Suprapubic skin (tissue), 4 donors: ENCODE data around the gene BBIP1. TPM values are rescaled to one million over a fixed set of nuclear protein-coding genes. Genes with fewer than 3 reads are reported as not detected.

Source experiments
- DNase-seq, 2 donors: peaks; one replicate each; pipeline ENCODE4 v3.0.0-alpha.2; 2019; ENCODE audit warnings: low spot score in 2 of 2
- H3K27ac ChIP-seq: fragments of 200-600 bp; sonication (generic); one replicate; pipeline ENCODE4 v1.5.1; 2019
- H3K27me3 ChIP-seq: fragments of 200-600 bp; sonication (generic); one replicate; pipeline ENCODE4 v1.5.1; 2019
- H3K36me3 ChIP-seq: fragments of 200-600 bp; sonication (generic); one replicate; pipeline ENCODE4 v1.5.1; 2019
- H3K4me1 ChIP-seq: fragments of 200-600 bp; sonication (generic); one replicate; pipeline ENCODE4 v1.5.1; 2019
- H3K4me3 ChIP-seq: fragments of 200-600 bp; sonication (generic); one replicate; pipeline ENCODE4 v1.5.1; 2019; ENCODE audit warnings: mild to moderate bottlenecking
- H3K9me3 ChIP-seq: fragments of 200-600 bp; sonication (generic); one replicate; pipeline ENCODE4 v1.5.1; 2019
- EP300 ChIP-seq: sonication (generic); formaldehyde crosslinking; IDR thresholded peaks from one replicate; pipeline ENCODE4 v1.6.1; 2017; ENCODE audit warnings: antibody characterized with exemption
- POLR2A ChIP-seq, 2 donors: fragments of 450-650 bp; IDR thresholded peaks; one replicate each; pipeline ENCODE4 v1.6.1; 2017; ENCODE audit warnings: antibody characterized with exemption in 2 of 2, mild to moderate bottlenecking in 2 of 2, moderate library complexity in 2 of 2
- POLR2AphosphoS5 ChIP-seq, 3 donors: sonication (generic); formaldehyde crosslinking; IDR thresholded peaks; one replicate each; pipeline ENCODE4 v1.6.1; 2017; ENCODE audit warnings: antibody characterized with exemption in 3 of 3
- whole genome bisulfite sequencing: methylation state at CpG from one replicate; pipeline ENCODE4 v1.1.5; 2018; 5-methylcytosine and 5-hydroxymethylcytosine counted together
- total RNA-seq, 4 donors: library from RNA; depleted of rRNA; stranded (reverse); fragments of >200 nt; gene quantifications; one replicate each; pipeline ENCODE4 v1.1.0, GENCODE V29; 2016
- TF ChIP-seq, protein P1 (sequence below), 2 donors: fragments of 200-600 bp in 1 of 2; fragments of 450-650 bp in 1 of 2; sonication (generic) in 1 of 2; IDR thresholded peaks; one replicate each; pipeline ENCODE4 v1.5.1; 2016 to 2019; ENCODE audit warnings: antibody characterized with exemption in 2 of 2, mild to moderate bottlenecking in 1 of 2, moderate library complexity in 1 of 2

The BBIP1 gene
- total RNA-seq, 4 donors from 2014 or later, result 6.5 to 14.0 (median 10.3) TPM

DNA sequence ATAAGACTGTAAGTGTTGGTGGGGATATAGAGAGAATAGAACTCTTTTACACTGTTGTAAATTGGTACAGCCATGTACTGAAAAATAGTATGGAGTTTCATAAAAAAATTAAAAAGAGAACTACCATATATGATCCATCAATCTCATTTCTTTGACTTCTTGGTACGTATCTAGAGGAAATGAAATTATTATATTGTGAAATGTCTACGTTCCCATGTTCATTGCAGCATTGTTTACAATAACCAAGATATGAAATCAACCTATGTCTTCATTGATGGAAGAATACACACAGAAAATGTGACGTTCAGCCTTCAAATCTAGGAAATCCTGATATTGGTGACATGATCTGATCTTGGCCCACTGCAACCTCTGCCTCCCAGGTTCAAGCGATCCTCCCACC is 32.4 kb upstream of the BBIP1 start:
- 90% methylated on average over 4 of the region's 4 CpGs for WGBS
- TF ChIP-seq, protein P1, sequence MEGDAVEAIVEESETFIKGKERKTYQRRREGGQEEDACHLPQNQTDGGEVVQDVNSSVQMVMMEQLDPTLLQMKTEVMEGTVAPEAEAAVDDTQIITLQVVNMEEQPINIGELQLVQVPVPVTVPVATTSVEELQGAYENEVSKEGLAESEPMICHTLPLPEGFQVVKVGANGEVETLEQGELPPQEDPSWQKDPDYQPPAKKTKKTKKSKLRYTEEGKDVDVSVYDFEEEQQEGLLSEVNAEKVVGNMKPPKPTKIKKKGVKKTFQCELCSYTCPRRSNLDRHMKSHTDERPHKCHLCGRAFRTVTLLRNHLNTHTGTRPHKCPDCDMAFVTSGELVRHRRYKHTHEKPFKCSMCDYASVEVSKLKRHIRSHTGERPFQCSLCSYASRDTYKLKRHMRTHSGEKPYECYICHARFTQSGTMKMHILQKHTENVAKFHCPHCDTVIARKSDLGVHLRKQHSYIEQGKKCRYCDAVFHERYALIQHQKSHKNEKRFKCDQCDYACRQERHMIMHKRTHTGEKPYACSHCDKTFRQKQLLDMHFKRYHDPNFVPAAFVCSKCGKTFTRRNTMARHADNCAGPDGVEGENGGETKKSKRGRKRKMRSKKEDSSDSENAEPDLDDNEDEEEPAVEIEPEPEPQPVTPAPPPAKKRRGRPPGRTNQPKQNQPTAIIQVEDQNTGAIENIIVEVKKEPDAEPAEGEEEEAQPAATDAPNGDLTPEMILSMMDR (IDR thresholded peaks at IDR 0.05), result no peak
- TF ChIP-seq POLR2AphosphoS5 (IDR thresholded peaks at IDR 0.05) (no peak), POLR2A (IDR thresholded peaks at IDR 0.05) (no peak), EP300 (no peak)
- Histone ChIP-seq H3K27me3 (no peaks in the 10 kb centered on the region), H3K9me3 (no peaks in the 10 kb centered on the region), H3K4me3 (no peak overlapping the region), H3K36me3 (no peaks in the 10 kb centered on the region), H3K4me1 (no peaks in the 10 kb centered on the region), H3K27ac (no peak overlapping the region)
- DNase-seq, result no peak

DNA sequence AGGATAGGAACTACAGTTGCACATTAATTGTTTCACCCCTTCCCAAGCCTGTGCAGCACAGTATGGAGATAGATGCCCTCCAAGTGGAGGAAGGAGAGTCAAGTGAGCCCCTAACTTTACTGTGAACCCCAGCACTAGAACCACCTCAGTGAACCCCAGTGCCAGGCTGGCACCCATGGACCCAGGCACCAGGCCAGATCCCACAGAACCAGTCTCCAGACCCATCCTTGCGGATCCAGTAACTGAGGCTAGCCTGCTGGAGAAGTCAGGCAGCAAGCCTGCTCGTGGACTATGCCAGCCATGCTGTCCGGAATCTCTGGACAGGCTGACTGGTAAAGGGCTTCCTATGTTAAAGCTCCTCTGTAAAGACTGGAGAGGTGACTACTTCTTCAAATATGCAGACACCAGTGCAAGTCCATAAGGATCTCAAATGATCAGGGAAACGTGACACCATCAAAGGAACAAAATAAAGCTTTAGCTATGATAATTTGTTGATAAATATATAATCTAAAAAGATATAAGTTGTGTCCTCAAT is 28.1 kb upstream of the BBIP1 start:
- no peaks in the 10 kb centered on the region for H3K9me3 ChIP-seq
- WGBS, result 81% methylated on average over 4 of the region's 4 CpGs
- no peak overlapping the region for H3K27ac ChIP-seq
- no peak for DNase-seq
- peaks cover 3% of the 10 kb centered on the region for H3K36me3 ChIP-seq
- TF ChIP-seq, protein P1 (IDR thresholded peaks at IDR 0.05), result no peak
- TF ChIP-seq EP300, result no peak
- TF ChIP-seq POLR2A (IDR thresholded peaks at IDR 0.05), result no peak
- no peak for TF ChIP-seq POLR2AphosphoS5 (IDR thresholded peaks at IDR 0.05)
- H3K4me3 ChIP-seq, result no peak overlapping the region
- peaks cover 20% of the 10 kb centered on the region for H3K4me1 ChIP-seq
- no peaks in the 10 kb centered on the region for H3K27me3 ChIP-seq

DNA sequence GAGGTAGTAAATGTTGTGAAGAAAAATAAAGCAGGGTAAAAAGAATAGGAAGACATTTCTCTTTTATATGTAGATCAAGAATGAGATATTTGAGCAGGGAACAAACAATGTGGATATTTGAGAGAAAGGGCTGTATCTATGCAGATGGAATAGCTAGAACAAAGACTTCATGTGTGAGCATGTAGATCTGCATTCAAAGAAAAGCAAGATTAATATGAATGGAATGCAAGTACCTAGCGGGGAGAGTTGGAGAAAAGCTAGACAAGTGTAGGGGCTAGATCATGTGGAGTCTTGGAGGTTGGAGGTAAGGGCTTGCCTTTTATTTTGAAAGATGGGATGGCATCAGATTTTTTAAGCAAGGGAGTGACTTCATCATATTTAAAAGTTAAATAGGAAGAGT is 27.5 kb upstream of the BBIP1 start:
- DNase-seq, result no peak
- Histone ChIP-seq H3K4me3 (no peak overlapping the region), H3K9me3 (no peaks in the 10 kb centered on the region), H3K27me3 (no peaks in the 10 kb centered on the region), H3K4me1 (peaks cover 20% of the 10 kb centered on the region), H3K27ac (no peak overlapping the region), H3K36me3 (peaks cover 3% of the 10 kb centered on the region)
- 69% methylated on average over 1 of the region's 1 CpG for WGBS
- TF ChIP-seq POLR2AphosphoS5 (IDR thresholded peaks at IDR 0.05), result no peak
- TF ChIP-seq POLR2A (IDR thresholded peaks at IDR 0.05), result no peak
- TF ChIP-seq, protein P1 (IDR thresholded peaks at IDR 0.05), result no peak
- no peak for TF ChIP-seq EP300

DNA sequence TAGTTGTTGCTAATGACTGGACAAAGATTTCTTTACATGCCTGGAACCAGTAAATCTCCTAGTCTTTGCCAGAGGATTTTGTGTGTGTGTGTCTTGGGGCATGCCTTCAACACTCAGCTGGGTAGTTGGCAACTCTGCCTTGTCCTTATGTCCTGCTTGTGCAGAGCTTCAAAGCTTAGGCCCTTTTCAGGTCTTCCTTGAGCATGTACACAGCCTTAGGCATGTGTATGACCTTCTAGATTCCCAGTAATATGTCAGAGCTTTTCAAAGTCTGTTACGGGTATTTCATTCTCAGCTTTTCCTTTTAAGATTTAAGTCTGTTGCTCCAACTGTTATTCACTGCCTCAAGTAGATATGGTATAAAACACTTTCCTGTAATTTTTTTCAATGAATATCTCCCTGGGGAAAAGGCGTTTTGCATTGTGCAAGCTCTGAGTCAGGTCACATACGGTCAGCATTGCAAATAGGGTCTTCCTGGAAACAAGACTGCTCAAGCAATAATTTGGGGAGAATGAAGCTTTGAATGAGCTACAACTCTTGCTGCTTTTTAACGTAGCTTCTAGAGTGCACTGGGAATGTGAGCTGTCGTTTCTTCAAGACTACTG is 25.9 kb upstream of the BBIP1 start:
- WGBS, result 58% methylated on average over 5 of the region's 5 CpGs
- TF ChIP-seq EP300 (no peak), POLR2AphosphoS5 (IDR thresholded peaks at IDR 0.05) (peak in 1 of 3 donors; percentile 7)
- Histone ChIP-seq H3K27me3 (no peaks in the 10 kb centered on the region), H3K36me3 (peaks cover 3% of the 10 kb centered on the region), H3K4me1 (peaks cover 20% of the 10 kb centered on the region), H3K4me3 (no peak overlapping the region), H3K9me3 (no peaks in the 10 kb centered on the region), H3K27ac (no peak overlapping the region)
- DNase-seq, result no peak

DNA sequence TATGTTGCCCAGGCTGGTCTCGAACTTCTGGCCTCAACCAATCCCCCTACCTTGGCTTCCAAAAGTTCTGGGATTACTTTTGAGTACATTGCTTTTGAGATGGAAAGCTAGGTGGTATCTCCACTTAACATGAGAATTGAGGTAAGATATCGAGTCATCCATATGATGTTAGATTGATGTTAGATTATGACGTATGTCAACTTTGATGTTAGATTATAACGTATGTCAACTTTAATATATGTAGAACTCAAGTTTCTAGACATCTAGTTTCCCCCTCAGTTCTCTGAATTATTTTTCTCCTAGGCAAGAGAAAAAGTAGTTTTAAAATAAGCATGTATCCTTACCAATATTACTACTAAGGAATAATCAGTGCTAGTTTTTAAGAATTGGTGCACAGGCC is 20.4 kb upstream of the BBIP1 start:
- H3K27me3 ChIP-seq, result no peaks in the 10 kb centered on the region
- H3K4me1 ChIP-seq, result peaks cover 6% of the 10 kb centered on the region
- H3K9me3 ChIP-seq, result no peaks in the 10 kb centered on the region
- peaks cover 3% of the 10 kb centered on the region for H3K36me3 ChIP-seq
- no peak overlapping the region for H3K4me3 ChIP-seq
- no peak overlapping the region for H3K27ac ChIP-seq
- WGBS, result 92% methylated on average over 4 of the region's 4 CpGs
- no peak for DNase-seq
- TF ChIP-seq, protein P1 (IDR thresholded peaks at IDR 0.05), result no peak
- TF ChIP-seq POLR2A (IDR thresholded peaks at IDR 0.05) (no peak), EP300 (no peak), POLR2AphosphoS5 (IDR thresholded peaks at IDR 0.05) (no peak)
